Type B pancreatic cell (in vitro differentiated cells): ENCODE measurements around the gene POLR2J. TPM values are rescaled to one million over a fixed set of nuclear protein-coding genes. Genes with fewer than 3 reads are reported as not detected.

Experiments used
- DNase-seq: peaks from one replicate; pipeline ENCODE4 v3.0.0; 2021; ENCODE audit warnings: mixed read lengths; ENCODE audit not compliant: unreplicated experiment; ENCODE audit errors: extremely low spot score
- H3K27ac Mint-ChIP-seq: 2 replicates; pipeline ENCODE4 v1.8.0; 2021; ENCODE audit warnings: mild to moderate bottlenecking, mixed read lengths
- H3K27me3 Mint-ChIP-seq: 2 replicates; pipeline ENCODE4 v1.8.0; 2021; ENCODE audit warnings: mixed read lengths
- H3K36me3 Mint-ChIP-seq: 2 replicates; pipeline ENCODE4 v1.8.0; 2021; ENCODE audit warnings: mixed read lengths
- H3K4me1 Mint-ChIP-seq: one replicate; pipeline ENCODE4 v1.8.0; 2021; ENCODE audit warnings: mixed read lengths; ENCODE audit not compliant: unreplicated experiment
- H3K4me3 Mint-ChIP-seq: 2 replicates; pipeline ENCODE4 v1.8.0; 2021; ENCODE audit warnings: mild to moderate bottlenecking, mixed read lengths
- H3K9me3 Mint-ChIP-seq: 2 replicates; pipeline ENCODE4 v1.8.0; 2021; ENCODE audit warnings: mixed read lengths
- CTCF ChIP-seq: fragments of 200-600 bp; sonication (generic); conservative IDR thresholded peaks from 2 replicates; pipeline ENCODE4 v1.5.0; 2021; ENCODE audit warnings: antibody characterized with exemption, mild to moderate bottlenecking
- total RNA-seq: library from RNA; stranded (reverse); gene quantifications from 2 replicates; pipeline ENCODE4 v1.2.1, GENCODE V29; 2021; ENCODE audit warnings: low replicate concordance

The POLR2J gene
- total RNA-seq, 1 donor from 2014 or later = 48.1 TPM

GRCh38 chr7:102446387-102447156 lies 32.1 kb downstream of the POLR2J start:
- no peak for TF ChIP-seq CTCF
- Mint-ChIP-seq H3K4me3 (no peak overlapping the region), H3K27me3 (no peaks in the 10 kb centered on the region)

GRCh38 chr7:102445674-102446071 lies 33.0 kb downstream of the POLR2J start:
- H3K36me3 Mint-ChIP-seq = no peaks in the 10 kb centered on the region
- H3K9me3 Mint-ChIP-seq = no peaks in the 10 kb centered on the region
- TF ChIP-seq CTCF = no peak
- no peaks in the 10 kb centered on the region for H3K27me3 Mint-ChIP-seq
- H3K27ac Mint-ChIP-seq = no peak overlapping the region
- no peaks in the 10 kb centered on the region for H3K4me1 Mint-ChIP-seq
- no peak overlapping the region for H3K4me3 Mint-ChIP-seq
- no peak for DNase-seq

More at GRCh38 chr7:102446387-102447156, 32.1 kb downstream of the POLR2J start:
- no peaks in the 10 kb centered on the region for H3K4me1 Mint-ChIP-seq
- H3K9me3 Mint-ChIP-seq = no peaks in the 10 kb centered on the region
- H3K36me3 Mint-ChIP-seq = no peaks in the 10 kb centered on the region
- no peak overlapping the region for H3K27ac Mint-ChIP-seq
- no peak for DNase-seq

GRCh38 chr7:102444961-102445673 lies 33.6 kb downstream of the POLR2J start:
- Mint-ChIP-seq H3K27ac (no peak overlapping the region), H3K4me3 (no peak overlapping the region), H3K9me3 (no peaks in the 10 kb centered on the region), H3K4me1 (no peaks in the 10 kb centered on the region), H3K36me3 (no peaks in the 10 kb centered on the region), H3K27me3 (no peaks in the 10 kb centered on the region)
- DNase-seq = no peak
- TF ChIP-seq CTCF = no peak

GRCh38 chr7:102439963-102440795 lies 38.5 kb downstream of the POLR2J start:
- DNase-seq = no peak
- no peaks in the 10 kb centered on the region for H3K9me3 Mint-ChIP-seq
- no peak for TF ChIP-seq CTCF
- H3K4me1 Mint-ChIP-seq = no peaks in the 10 kb centered on the region
- no peak overlapping the region for H3K4me3 Mint-ChIP-seq
- H3K27me3 Mint-ChIP-seq = no peaks in the 10 kb centered on the region
- no peaks in the 10 kb centered on the region for H3K36me3 Mint-ChIP-seq
- no peak overlapping the region for H3K27ac Mint-ChIP-seq

GRCh38 chr7:102436118-102436517 lies 42.6 kb downstream of the POLR2J start:
- no peaks in the 10 kb centered on the region for H3K27me3 Mint-ChIP-seq
- H3K4me3 Mint-ChIP-seq = no peak overlapping the region
- H3K27ac Mint-ChIP-seq = no peak overlapping the region

More at GRCh38 chr7:102436118-102436517, 42.6 kb downstream of the POLR2J start:
- Mint-ChIP-seq H3K4me1 (peaks cover 11% of the 10 kb centered on the region), H3K9me3 (no peaks in the 10 kb centered on the region), H3K36me3 (no peaks in the 10 kb centered on the region)
- no peak for DNase-seq
- no peak for TF ChIP-seq CTCF
